HepG2 (cell line): Measurements from ENCODE around the gene VAMP5. TPM values are rescaled to one million over a fixed set of nuclear protein-coding genes. Genes with fewer than 3 reads are reported as not detected.
A peak's percentile ranks its signal among the peaks of the same experiment; 100 is the strongest.

ENCODE experiments used
- ESRRA ChIP-seq: sonication (generic); formaldehyde crosslinking; IDR thresholded peaks from 2 replicates; pipeline ENCODE4 v1.5.1; 2020; ENCODE audit warnings: mild to moderate bottlenecking, low read depth, missing genetic modification reagents
- FOXA3 ChIP-seq: IDR thresholded peaks from 2 replicates; pipeline ENCODE4 v1.6.1; 2016; ENCODE audit warnings: missing genetic modification reagents, missing compliant biosample characterization
- HHEX ChIP-seq: IDR thresholded peaks from 2 replicates; pipeline ENCODE4 v1.6.1; 2016; ENCODE audit warnings: control low read depth
- IRF2 ChIP-seq: IDR thresholded peaks from 2 replicates; pipeline ENCODE4 v1.6.1; 2018; ENCODE audit warnings: missing genetic modification reagents, missing compliant biosample characterization
- KLF13 ChIP-seq: sonication (generic); formaldehyde crosslinking; IDR thresholded peaks from 2 replicates; pipeline ENCODE4 v1.4.0; 2020; ENCODE audit warnings: mild to moderate bottlenecking, missing genetic modification reagents
- MIXL1 ChIP-seq: IDR thresholded peaks from 2 replicates; pipeline ENCODE4 v1.6.1; 2016
- NFYB ChIP-seq: sonication (generic); formaldehyde crosslinking; IDR thresholded peaks from 2 replicates; pipeline ENCODE4 v1.4.0; 2020; ENCODE audit warnings: missing genetic modification reagents
- NFYC ChIP-seq: IDR thresholded peaks from 2 replicates; pipeline ENCODE4 v1.6.1; 2016; ENCODE audit warnings: missing genetic modification reagents, missing compliant biosample characterization
- NRL ChIP-seq: sonication (generic); formaldehyde crosslinking; IDR thresholded peaks from 2 replicates; pipeline ENCODE4 v1.5.0; 2020; ENCODE audit warnings: missing genetic modification reagents, mild to moderate bottlenecking, moderate library complexity, borderline replicate concordance
- PAX8 ChIP-seq: sonication (generic); formaldehyde crosslinking; IDR thresholded peaks from 2 replicates; pipeline ENCODE4 v1.8.0; 2022; ENCODE audit warnings: mild to moderate bottlenecking, missing genetic modification reagents, borderline replicate concordance
- RFXAP ChIP-seq: sonication (generic); formaldehyde crosslinking; IDR thresholded peaks from 2 replicates; pipeline ENCODE4 v1.4.0; 2020; ENCODE audit warnings: missing genetic modification reagents, borderline replicate concordance
- SMAD3 ChIP-seq: sonication (generic); formaldehyde crosslinking; IDR thresholded peaks from 2 replicates; pipeline ENCODE4 v1.4.0; 2020; ENCODE audit warnings: missing genetic modification reagents
- SNAI1 ChIP-seq: sonication (generic); formaldehyde crosslinking; IDR thresholded peaks from 2 replicates; pipeline ENCODE4 v1.5.0; 2020; ENCODE audit warnings: mild to moderate bottlenecking, missing genetic modification reagents, borderline replicate concordance
- USF2 ChIP-seq, 2 experiments: sonication (generic) in 1 of 2; formaldehyde crosslinking in 1 of 2; IDR thresholded peaks; 2 replicates each; pipeline versions ENCODE4 v1.5.1 to v1.6.1; 2011 to 2020; ENCODE audit warnings: borderline replicate concordance in 1 of 2, low read depth in 1 of 2, low read length in 1 of 2, mild to moderate bottlenecking in 1 of 2, missing genetic modification reagents in 1 of 2, moderate library complexity in 1 of 2
- ZBTB25 ChIP-seq: IDR thresholded peaks from 2 replicates; pipeline ENCODE4 v1.6.1; 2018; ENCODE audit warnings: missing genetic modification reagents
- ZNF253 ChIP-seq: sonication (generic); formaldehyde crosslinking; IDR thresholded peaks from 2 replicates; pipeline ENCODE4 v1.8.0; 2022; ENCODE audit warnings: mild to moderate bottlenecking, missing genetic modification reagents, borderline replicate concordance
- ZNF263 ChIP-seq: sonication (generic); formaldehyde crosslinking; IDR thresholded peaks from 2 replicates; pipeline ENCODE4 v1.4.0; 2020; ENCODE audit warnings: missing genetic modification reagents
- ZNF281 ChIP-seq: sonication (generic); formaldehyde crosslinking; IDR thresholded peaks from 2 replicates; pipeline ENCODE4 v1.4.0; 2020; ENCODE audit warnings: missing genetic modification reagents, borderline replicate concordance
- ZNF33A ChIP-seq: sonication (generic); formaldehyde crosslinking; IDR thresholded peaks from 2 replicates; pipeline ENCODE4 v1.5.1; 2020; ENCODE audit warnings: missing genetic modification reagents, mild to moderate bottlenecking, moderate library complexity, borderline replicate concordance
- ZNF431 ChIP-seq: sonication (generic); formaldehyde crosslinking; IDR thresholded peaks from 2 replicates; pipeline ENCODE4 v1.9.0; 2022; ENCODE audit warnings: missing genetic modification reagents, low read depth, mild to moderate bottlenecking, borderline replicate concordance
- ZNF674 ChIP-seq: sonication (generic); formaldehyde crosslinking; IDR thresholded peaks from 2 replicates; pipeline ENCODE4 v1.5.0; 2020; ENCODE audit warnings: low read depth, mild to moderate bottlenecking, missing genetic modification reagents
- ZNF720 ChIP-seq: sonication (generic); formaldehyde crosslinking; IDR thresholded peaks from 2 replicates; pipeline ENCODE4 v1.4.0; 2020; ENCODE audit warnings: missing genetic modification reagents
- polyA plus RNA-seq, 8 experiments: library from polyadenylated mRNA; depleted of rRNA in 3 of 8; stranded (reverse) in 7 of 8; unstranded in 1 of 8; fragments of >200 nt; fragmentation: Illumina TruSeq in 4 of 8; extraction: Trizol in 4 of 8; gene quantifications; 2 replicates each; pipeline versions ENCODE4 v1.2.1 to v1.2.3, GENCODE V29; 2011 to 2016; ENCODE audit warnings: low read depth in 4 of 8, missing spikeins in 1 of 8, mixed read lengths in 1 of 8; ENCODE audit not compliant: insufficient read depth in 1 of 8
- total RNA-seq, 5 experiments: library from RNA; depleted of rRNA; stranded (reverse); fragments of >200 nt; fragmentation: Illumina TruSeq; extraction: Trizol; gene quantifications; 2 replicates each; pipeline ENCODE4 v1.2.3, GENCODE V29; 2016; ENCODE audit warnings: low read depth in 1 of 5
- TF ChIP-seq, protein P1 (sequence below): sonication (generic); formaldehyde crosslinking; IDR thresholded peaks from 2 replicates; pipeline ENCODE4 v1.8.1; 2023; ENCODE audit warnings: missing genetic modification reagents, mild to moderate bottlenecking, borderline replicate concordance

VAMP5 gene
- total and polyA plus RNA-seq, 2 of the 13 experiments (the other 11 are each of a cell fraction or from before 2014, with no cell fraction given): 7.2 to 56.7 TPM

- TF ChIP-seq ZNF674 (CRISPR knock-in tag): no peak
- TF ChIP-seq, protein P1, sequence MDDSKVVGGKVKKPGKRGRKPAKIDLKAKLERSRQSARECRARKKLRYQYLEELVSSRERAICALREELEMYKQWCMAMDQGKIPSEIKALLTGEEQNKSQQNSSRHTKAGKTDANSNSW (CRISPR knock-in tag): 0 out of 2 replicates have a peak, but pooled peaks have one; percentile 84
- no peak for TF ChIP-seq ZBTB25 (CRISPR knock-in tag)
- TF ChIP-seq HHEX: no peak
- TF ChIP-seq ESRRA: no peak
- TF ChIP-seq RFXAP (CRISPR knock-in tag): peak; percentile 33; the same call in 1 of the 2 replicates
- no peak for TF ChIP-seq USF2 (IDR thresholded peaks at IDR 0.05; ENCODE audit: low read depth, low read length)
- TF ChIP-seq USF2 (CRISPR knock-in tag; IDR thresholded peaks at IDR 0.05; ENCODE audit: borderline replicate concordance): no peak
- peak; percentile 73; the same call in 1 of the 2 replicates for TF ChIP-seq ZNF253 (CRISPR knock-in tag)
- TF ChIP-seq ZNF33A (CRISPR knock-in tag): no peak
- TF ChIP-seq MIXL1: no peak
- 0 out of 2 replicates have a peak, but pooled peaks have one; percentile 17 for TF ChIP-seq NFYB (CRISPR knock-in tag)
- TF ChIP-seq NFYC (CRISPR knock-in tag): peak; percentile 42; the same call in 1 of the 2 replicates
- peak; percentile 94 for TF ChIP-seq ZNF281 (CRISPR knock-in tag)
- TF ChIP-seq IRF2: no peak; the same call in 1 of the 2 replicates
- TF ChIP-seq ZNF720: no peak
- 0 out of 2 replicates have a peak, but pooled peaks have one; percentile 5 for TF ChIP-seq ZNF263
- TF ChIP-seq NRL (CRISPR knock-in tag): no peak
- TF ChIP-seq SNAI1 (CRISPR knock-in tag): no peak
- no peak for TF ChIP-seq PAX8
- TF ChIP-seq KLF13 (CRISPR knock-in tag): no peak
- 0 out of 2 replicates have a peak, but pooled peaks have one; percentile 38 for TF ChIP-seq ZNF431 (CRISPR knock-in tag)
- no peak for TF ChIP-seq SMAD3
- peak; percentile 37; the same call in 1 of the 2 replicates for TF ChIP-seq FOXA3
Measured at GRCh38 chr2:85601771-85602475, 17.7 kb downstream of the VAMP5 start (continued).
